IMR-90 (cell line): Measurements from ENCODE around the gene MAB21L3. TPM values are rescaled to one million over a fixed set of nuclear protein-coding genes. Genes with fewer than 3 reads are reported as not detected.

Experiments used
- ATAC-seq: fragments of 200-7000 bp; cut with Tn5 transposase; 2 replicates; pipeline ENCODE4 v1.9.1; 2020; ENCODE audit warnings: low read depth, mild to moderate bottlenecking, moderate library complexity
- BruUV-seq: library from RNA; stranded (reverse); fragments of 400-500 nt; replicated peaks from 2 replicates; lab custom pipeline; 2021; lab: Mats Ljungman, UMichigan
- CTCF ChIA-PET: fragments of 300-600 bp; formaldehyde crosslinking; extraction: SDS; loops from one replicate; lab custom pipeline; 2021; ENCODE audit warnings: antibody characterized with exemption; lab: Yijun Ruan, JAX
- POLR2A ChIA-PET: fragments of 300-600 bp; sonication (Branson Sonifier 250); formaldehyde crosslinking; loops from one replicate; lab custom pipeline; 2022; ENCODE audit warnings: antibody characterized with exemption; ENCODE audit not compliant: unreplicated experiment; lab: Charles Lee
- DNase-seq: peaks from one replicate; pipeline ENCODE4 v3.0.0; 2013
- H2AFZ ChIP-seq: replicated peaks from 2 replicates; pipeline ENCODE3; 2013; ENCODE audit warnings: low read length, mild to moderate bottlenecking; ENCODE audit not compliant: poor library complexity
- H2AK5ac ChIP-seq: 2 replicates; pipeline ENCODE4 v1.6.1; 2013; ENCODE audit warnings: low read depth, low read length, inconsistent platforms
- H2AK9ac ChIP-seq: replicated peaks from 2 replicates; pipeline ENCODE3; 2013; ENCODE audit warnings: mild to moderate bottlenecking, low read depth, low read length, moderate library complexity; ENCODE audit not compliant: poor library complexity
- H2BK120ac ChIP-seq: 2 replicates; pipeline ENCODE4 v1.6.1; 2013; ENCODE audit warnings: low read depth, low read length, inconsistent platforms
- H2BK15ac ChIP-seq: 3 replicates; pipeline ENCODE4 v1.6.1; 2013; ENCODE audit warnings: low read depth, low read length, inconsistent platforms
- H2BK20ac ChIP-seq: 2 replicates; pipeline ENCODE4 v1.6.1; 2013; ENCODE audit warnings: low read depth, mild to moderate bottlenecking, inconsistent platforms, low read length, moderate library complexity
- H2BK5ac ChIP-seq: 2 replicates; pipeline ENCODE4 v1.6.1; 2013; ENCODE audit warnings: mild to moderate bottlenecking, low read depth, low read length, inconsistent platforms; ENCODE audit not compliant: poor library complexity, severe bottlenecking
- H3K14ac ChIP-seq: replicated peaks from 2 replicates; pipeline ENCODE4 v1.6.1; 2013; ENCODE audit warnings: low read depth, low read length, inconsistent platforms
- H3K18ac ChIP-seq: 2 replicates; pipeline ENCODE4 v1.6.1; 2013; ENCODE audit warnings: low read depth, low read length, control low read depth
- H3K23ac ChIP-seq: 2 replicates; pipeline ENCODE4 v1.6.1; 2013; ENCODE audit warnings: low read depth, low read length, inconsistent platforms
- H3K27ac ChIP-seq: 2 replicates; pipeline ENCODE4 v1.5.1; 2013; ENCODE audit warnings: mild to moderate bottlenecking, control low read depth, low read length; ENCODE audit not compliant: insufficient read depth
- H3K27me3 ChIP-seq: 2 replicates; pipeline ENCODE4 v1.6.1; 2013; ENCODE audit warnings: low read length; ENCODE audit not compliant: control insufficient read depth, insufficient read depth
- H3K36me3 ChIP-seq: 2 replicates; pipeline ENCODE4 v1.6.1; 2013; ENCODE audit warnings: low read length, mixed read lengths; ENCODE audit not compliant: control insufficient read depth, insufficient read depth
- H3K4ac ChIP-seq: 2 replicates; pipeline ENCODE4 v1.6.1; 2013; ENCODE audit warnings: low read depth, low read length, inconsistent platforms
- H3K4me1 ChIP-seq: 2 replicates; pipeline ENCODE4 v1.6.1; 2013; ENCODE audit warnings: low read length, mixed read lengths; ENCODE audit not compliant: control insufficient read depth, insufficient read depth
- H3K4me2 ChIP-seq: 2 replicates; pipeline ENCODE4 v1.6.1; 2013; ENCODE audit warnings: low read depth, mild to moderate bottlenecking, control low read depth, low read length, moderate library complexity
- H3K4me3 ChIP-seq: 2 replicates; pipeline ENCODE4 v1.5.1; 2013; ENCODE audit warnings: low read depth, mild to moderate bottlenecking, control low read depth, low read length, moderate library complexity; ENCODE audit not compliant: insufficient read depth
- H3K56ac ChIP-seq: 2 replicates; pipeline ENCODE4 v1.6.1; 2013; ENCODE audit warnings: low read length, inconsistent platforms; ENCODE audit not compliant: insufficient read depth; ENCODE audit errors: extremely low read depth
- H3K79me1 ChIP-seq, 2 experiments: 2 replicates each; pipeline ENCODE4 v1.6.1; 2013; ENCODE audit warnings: low read length in 2 of 2, inconsistent platforms in 1 of 2, low read depth in 1 of 2
- H3K9ac ChIP-seq: 2 replicates; pipeline ENCODE4 v1.6.1; 2013; ENCODE audit warnings: low read depth, low read length, control low read depth
- H3K9me1 ChIP-seq: 2 replicates; pipeline ENCODE4 v1.6.1; 2013; ENCODE audit warnings: low read length, inconsistent platforms; ENCODE audit not compliant: insufficient read depth
- H3K9me3 ChIP-seq: 2 replicates; pipeline ENCODE4 v1.6.1; 2013; ENCODE audit warnings: low read length; ENCODE audit not compliant: control insufficient read depth, insufficient read depth
- H4K20me1 ChIP-seq: 2 replicates; pipeline ENCODE4 v1.6.1; 2013; ENCODE audit warnings: low read length, inconsistent platforms; ENCODE audit not compliant: insufficient read depth
- H4K5ac ChIP-seq: 2 replicates; pipeline ENCODE4 v1.6.1; 2013; ENCODE audit warnings: mild to moderate bottlenecking, low read depth, low read length, control low read depth
- H4K8ac ChIP-seq, 2 experiments: 2 replicates each; pipeline ENCODE4 v1.6.1; 2013; ENCODE audit warnings: low read depth in 2 of 2, low read length in 2 of 2, control low read depth in 1 of 2, inconsistent platforms in 1 of 2
- H4K91ac ChIP-seq: 2 replicates; pipeline ENCODE4 v1.6.1; 2013; ENCODE audit warnings: low read depth, low read length, inconsistent platforms; ENCODE audit not compliant: insufficient read depth
- NFE2L2 ChIP-seq: fragments of 150-350 bp; IDR thresholded peaks from 2 replicates; pipeline ENCODE4 v1.6.1; 2016; ENCODE audit warnings: low read depth, mild to moderate bottlenecking, low read length
- RFX5 ChIP-seq: IDR thresholded peaks from 2 replicates; pipeline ENCODE4 v1.8.0; 2012; ENCODE audit warnings: low read depth, mild to moderate bottlenecking, low read length, moderate library complexity
- WGBS, 2 experiments: methylation state at CpG; one replicate each; pipeline versions ENCODE4 v1.1.5 to v1.1.7; 2013; ENCODE audit warnings: missing lambda C conversion rate in 2 of 2; ENCODE audit not compliant: insufficient read length in 1 of 2; ENCODE audit errors: extremely low coverage in 2 of 2; 5-methylcytosine and 5-hydroxymethylcytosine counted together
- dilution Hi-C: fragments of 300-500 bp; cut with HindIII; formaldehyde crosslinking; loops from one replicate; pipeline ENCODE4 v1.14.3; 2018; ENCODE audit warnings: low sequenced_read_pairs; ENCODE audit not compliant: unreplicated experiment
- in situ Hi-C: fragments of 300-500 bp; cut with MboI; formaldehyde crosslinking; loops from 3 replicates; pipeline ENCODE4 v1.14.3; 2019; ENCODE audit warnings: low sequenced_read_pairs, inconsistent platforms, mixed read lengths
- intact Hi-C: fragments of 100-400 bp; cut with micrococcal nuclease; formaldehyde crosslinking; loops from 2 replicates; pipeline ENCODE4 v1.10.0; 2022
- polyA plus RNA-seq, 3 experiments: library from polyadenylated mRNA; depleted of rRNA; stranded (reverse); fragments of >200 nt; gene quantifications; 2 replicates each; pipeline ENCODE4 v1.2.3, GENCODE V29; 2012; ENCODE audit warnings: low replicate concordance in 1 of 3
- total RNA-seq: library from RNA; depleted of rRNA; stranded (reverse); fragments of >200 nt; gene quantifications from 2 replicates; pipeline ENCODE4 v1.2.3, GENCODE V29; 2012

MAB21L3 gene
- total and polyA plus RNA-seq, 2 of the 4 experiments (the other 2 are of a cell fraction) = not detected

DNA sequence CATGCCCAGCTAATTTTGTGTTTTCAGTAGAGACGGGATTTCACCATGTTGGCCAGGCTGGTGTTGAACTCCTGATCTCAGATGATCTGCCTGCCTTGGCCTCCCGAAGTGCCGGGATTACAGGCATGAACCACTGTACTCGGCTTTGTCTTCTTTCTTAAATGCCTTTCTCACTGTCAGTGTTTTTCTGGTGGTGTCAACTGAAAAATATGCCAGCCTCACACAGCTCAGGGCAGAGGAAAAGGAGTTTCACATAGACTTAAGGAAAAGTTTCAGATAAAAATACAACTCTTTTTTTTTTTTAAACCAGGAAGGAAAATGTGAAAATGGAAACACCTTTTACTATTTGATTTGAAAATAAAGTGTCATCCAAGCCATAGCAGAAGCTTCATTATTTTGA, 4.6 kb upstream of the MAB21L3 start:
- ATAC-seq = no peak
- peaks cover 6% of the 10 kb centered on the region; the same call in 1 of the 2 replicates for H3K4me1 ChIP-seq
- CTCF ChIA-PET = interaction anchor here (0.6 kb wide), 3 partner anchors 9 to 476 kb away, joined by 3 read pairs; no protein-coding TSS in a partner anchor

More for the DNA sequence above, 4.6 kb upstream of the MAB21L3 start:
- no CpG with 5 or more reads among the region's 4 CpGs for WGBS, 2 experiments
- Histone ChIP-seq H3K14ac (no peak overlapping the region), H2BK120ac (no peak overlapping the region), H3K4me2 (no peak overlapping the region), H4K91ac (no peak overlapping the region), H3K56ac (no peak overlapping the region), H3K18ac (no peak overlapping the region), H3K27me3 (peaks cover 3% of the 10 kb centered on the region; the same call in 1 of the 2 replicates), H3K9ac (no peak overlapping the region), H4K20me1 (no peaks in the 10 kb centered on the region), H2AFZ (no peak overlapping the region), H3K27ac (no peak overlapping the region), H3K9me1 (no peaks in the 10 kb centered on the region), H3K4me3 (no peak overlapping the region), H3K79me1 (no peaks in the 10 kb centered on the region), H2AK9ac (no peak overlapping the region), H2BK20ac (no peak overlapping the region), H2BK5ac (no peak overlapping the region), H3K36me3 (no peaks in the 10 kb centered on the region), H4K5ac (no peak overlapping the region), H4K8ac (no peak overlapping the region), H3K23ac (no peak overlapping the region), H3K9me3 (no peaks in the 10 kb centered on the region), H3K4ac (no peak overlapping the region), H2BK15ac (no peak overlapping the region), H2AK5ac (no peak overlapping the region)
- TF ChIP-seq NFE2L2 (no peak), RFX5 (no peak)
- in situ Hi-C loops (no loop called here), dilution Hi-C loops (no loop called here), intact Hi-C loops (no loop called here)
- BruUV-seq = no TSS peak
- DNase-seq = no peak
- POLR2A ChIA-PET = no interaction called here
